Measurements from ENCODE around the gene TPD52L2. TPM values are rescaled to one million over a fixed set of nuclear protein-coding genes. Genes with fewer than 3 reads are reported as not detected.
A peak's percentile ranks its signal among the peaks of the same experiment; 100 is the strongest.

The TPD52L2 gene
- total RNA-seq, 1 experiment from 2014 or later: 113 TPM

GRCh38 chr20:63863021-63863797, 1.9 kb upstream of the TPD52L2 start:
- Histone ChIP-seq H3K27ac (ENCODE audit: low read length) (peak overlapping the region; percentile 84), H3K36me3 (ENCODE audit: control insufficient read depth, insufficient read depth, low read length) (peaks cover 3% of the 10 kb centered on the region; the same call in 1 of the 2 replicates), H3K4me3 (ENCODE audit: low read depth in 2 of 2, low read length in 2 of 2) (peak overlapping the region; percentile 89 to 98), H3K9me3 (ENCODE audit: control insufficient read depth, insufficient read depth, low read depth, low read length) (no peaks in the 10 kb centered on the region), H3K4me1 (ENCODE audit: control insufficient read depth, insufficient read depth, low read length) (peaks cover 21% of the 10 kb centered on the region), H3K27me3 (ENCODE audit: control insufficient read depth, insufficient read depth, low read length) (no peaks in the 10 kb centered on the region)
- intact Hi-C loops (cut with micrococcal nuclease; ENCODE audit: unreplicated experiment) (no loop called here), in situ Hi-C loops (cut with HindIII; ENCODE audit: low pct_unique_long_range_greater_than_20kb, low sequenced_read_pairs) (no loop called here)
- TF ChIP-seq TCF7L2 (IDR thresholded peaks at IDR 0.05; ENCODE audit: low read depth, low read length) (no peak), SIN3A (IDR thresholded peaks at IDR 0.05; ENCODE audit: borderline replicate concordance, insufficient read depth, low read depth, low read length) (no peak), POLR2AphosphoS5 (IDR thresholded peaks at IDR 0.05; ENCODE audit: low read depth, low read length) (no peak)
- TF ChIP-seq, protein P1, sequence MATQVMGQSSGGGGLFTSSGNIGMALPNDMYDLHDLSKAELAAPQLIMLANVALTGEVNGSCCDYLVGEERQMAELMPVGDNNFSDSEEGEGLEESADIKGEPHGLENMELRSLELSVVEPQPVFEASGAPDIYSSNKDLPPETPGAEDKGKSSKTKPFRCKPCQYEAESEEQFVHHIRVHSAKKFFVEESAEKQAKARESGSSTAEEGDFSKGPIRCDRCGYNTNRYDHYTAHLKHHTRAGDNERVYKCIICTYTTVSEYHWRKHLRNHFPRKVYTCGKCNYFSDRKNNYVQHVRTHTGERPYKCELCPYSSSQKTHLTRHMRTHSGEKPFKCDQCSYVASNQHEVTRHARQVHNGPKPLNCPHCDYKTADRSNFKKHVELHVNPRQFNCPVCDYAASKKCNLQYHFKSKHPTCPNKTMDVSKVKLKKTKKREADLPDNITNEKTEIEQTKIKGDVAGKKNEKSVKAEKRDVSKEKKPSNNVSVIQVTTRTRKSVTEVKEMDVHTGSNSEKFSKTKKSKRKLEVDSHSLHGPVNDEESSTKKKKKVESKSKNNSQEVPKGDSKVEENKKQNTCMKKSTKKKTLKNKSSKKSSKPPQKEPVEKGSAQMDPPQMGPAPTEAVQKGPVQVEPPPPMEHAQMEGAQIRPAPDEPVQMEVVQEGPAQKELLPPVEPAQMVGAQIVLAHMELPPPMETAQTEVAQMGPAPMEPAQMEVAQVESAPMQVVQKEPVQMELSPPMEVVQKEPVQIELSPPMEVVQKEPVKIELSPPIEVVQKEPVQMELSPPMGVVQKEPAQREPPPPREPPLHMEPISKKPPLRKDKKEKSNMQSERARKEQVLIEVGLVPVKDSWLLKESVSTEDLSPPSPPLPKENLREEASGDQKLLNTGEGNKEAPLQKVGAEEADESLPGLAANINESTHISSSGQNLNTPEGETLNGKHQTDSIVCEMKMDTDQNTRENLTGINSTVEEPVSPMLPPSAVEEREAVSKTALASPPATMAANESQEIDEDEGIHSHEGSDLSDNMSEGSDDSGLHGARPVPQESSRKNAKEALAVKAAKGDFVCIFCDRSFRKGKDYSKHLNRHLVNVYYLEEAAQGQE (IDR thresholded peaks at IDR 0.05; ENCODE audit: insufficient read depth in 1 of 2, low read depth in 2 of 2, low read length in 1 of 2): no peak
- TF ChIP-seq, protein P2, sequence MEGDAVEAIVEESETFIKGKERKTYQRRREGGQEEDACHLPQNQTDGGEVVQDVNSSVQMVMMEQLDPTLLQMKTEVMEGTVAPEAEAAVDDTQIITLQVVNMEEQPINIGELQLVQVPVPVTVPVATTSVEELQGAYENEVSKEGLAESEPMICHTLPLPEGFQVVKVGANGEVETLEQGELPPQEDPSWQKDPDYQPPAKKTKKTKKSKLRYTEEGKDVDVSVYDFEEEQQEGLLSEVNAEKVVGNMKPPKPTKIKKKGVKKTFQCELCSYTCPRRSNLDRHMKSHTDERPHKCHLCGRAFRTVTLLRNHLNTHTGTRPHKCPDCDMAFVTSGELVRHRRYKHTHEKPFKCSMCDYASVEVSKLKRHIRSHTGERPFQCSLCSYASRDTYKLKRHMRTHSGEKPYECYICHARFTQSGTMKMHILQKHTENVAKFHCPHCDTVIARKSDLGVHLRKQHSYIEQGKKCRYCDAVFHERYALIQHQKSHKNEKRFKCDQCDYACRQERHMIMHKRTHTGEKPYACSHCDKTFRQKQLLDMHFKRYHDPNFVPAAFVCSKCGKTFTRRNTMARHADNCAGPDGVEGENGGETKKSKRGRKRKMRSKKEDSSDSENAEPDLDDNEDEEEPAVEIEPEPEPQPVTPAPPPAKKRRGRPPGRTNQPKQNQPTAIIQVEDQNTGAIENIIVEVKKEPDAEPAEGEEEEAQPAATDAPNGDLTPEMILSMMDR (IDR thresholded peaks at IDR 0.05): no peak
- no TSS peak for BruUV-seq (replicated peaks)
- CTCF ChIA-PET: no interaction called here
- no peak for DNase-seq (ENCODE audit: low read depth, low spot score)
- ATAC-seq: no peak
- POLR2A ChIA-PET: no interaction called here

- H3K9me3 ChIP-seq (ENCODE audit: control insufficient read depth, insufficient read depth, low read depth, low read length): no peaks in the 10 kb centered on the region
- H3K36me3 ChIP-seq (ENCODE audit: control insufficient read depth, insufficient read depth, low read length): peaks cover 3% of the 10 kb centered on the region; the same call in 1 of the 2 replicates
- no peaks in the 10 kb centered on the region for H3K27me3 ChIP-seq (ENCODE audit: control insufficient read depth, insufficient read depth, low read length)
- in situ Hi-C loops (cut with HindIII; ENCODE audit: low pct_unique_long_range_greater_than_20kb, low sequenced_read_pairs): no loop called here
- intact Hi-C loops (cut with micrococcal nuclease; ENCODE audit: unreplicated experiment): no loop called here
- H3K4me3 ChIP-seq (ENCODE audit: low read depth in 2 of 2, low read length in 2 of 2): peak overlapping the region; percentile 89 to 98
- no peak for TF ChIP-seq TCF7L2 (IDR thresholded peaks at IDR 0.05; ENCODE audit: low read depth, low read length)
- no peak for TF ChIP-seq POLR2AphosphoS5 (IDR thresholded peaks at IDR 0.05; ENCODE audit: low read depth, low read length)
- TF ChIP-seq, protein P1 (IDR thresholded peaks at IDR 0.05; ENCODE audit: insufficient read depth in 1 of 2, low read depth in 2 of 2, low read length in 1 of 2): 0 out of 4 replicates have a peak, but pooled peaks of 1 of the 2 experiments have one; percentile 20
- TF ChIP-seq, protein P2 (IDR thresholded peaks at IDR 0.05): no peak; the same call in 1 of the 2 replicates
- no peak for TF ChIP-seq SIN3A (IDR thresholded peaks at IDR 0.05; ENCODE audit: borderline replicate concordance, insufficient read depth, low read depth, low read length)
- H3K4me1 ChIP-seq (ENCODE audit: control insufficient read depth, insufficient read depth, low read length): peaks cover 14% of the 10 kb centered on the region
- peak; percentile 50 for ATAC-seq
- peak; percentile 54 for DNase-seq (ENCODE audit: low read depth, low spot score)
- ChIA-PET POLR2A (no interaction called here), CTCF (no interaction called here)
- BruUV-seq (replicated peaks): no TSS peak
- H3K27ac ChIP-seq (ENCODE audit: low read length): peak overlapping the region; percentile 84
These were observed 1.1 kb upstream of the TPD52L2 start for GRCh38 chr20:63863798-63864544.
